Gastroesophageal sphincter (tissue), 4 donors: Measurements from ENCODE around the gene KLHL17. TPM values are rescaled to one million over a fixed set of nuclear protein-coding genes. Genes with fewer than 3 reads are reported as not detected.
"Not testable (repeated sequence)": the region's sequence is repeated elsewhere in the genome, so short reads cannot be mapped to it uniquely, and the experiment has no call there.

Source experiments
- ATAC-seq: fragments of 150-250 bp; one replicate; pipeline ENCODE4 v1.9.1; 2016; ENCODE audit warnings: mild to moderate bottlenecking, moderate library complexity
- H3K27ac ChIP-seq, 4 donors: fragments of 200-600 bp; sonication (generic) in 3 of 4; 1 replicate in 3 of 4; 2 replicates in 1 of 4; pipeline ENCODE4 v1.5.1; 2016 to 2019
- H3K27me3 ChIP-seq: fragments of 200-600 bp; sonication (generic); one replicate; pipeline ENCODE4 v1.5.1; 2019
- H3K36me3 ChIP-seq, 2 donors: fragments of 200-600 bp; sonication (generic); one replicate each; pipeline ENCODE4 v1.5.1; 2019; ENCODE audit warnings: control low read depth in 1 of 2
- H3K4me1 ChIP-seq, 3 donors: fragments of 200-600 bp; sonication (generic); 1 replicate in 2 of 3; 2 replicates in 1 of 3; pipeline ENCODE4 v1.5.1; 2016 to 2019; ENCODE audit warnings: control low read depth in 2 of 3
- H3K4me3 ChIP-seq, 2 donors: fragments of 200-600 bp; sonication (generic); one replicate each; pipeline ENCODE4 v1.5.1; 2019; ENCODE audit warnings: mild to moderate bottlenecking in 1 of 2, moderate library complexity in 1 of 2
- H3K9me3 ChIP-seq, 3 donors: fragments of 200-600 bp; sonication (generic); one replicate each; pipeline ENCODE4 v1.5.1; 2017 to 2019; ENCODE audit warnings: control low read depth in 2 of 3
- EP300 ChIP-seq: sonication (generic); formaldehyde crosslinking; IDR thresholded peaks from one replicate; pipeline ENCODE4 v1.6.1; 2017; ENCODE audit warnings: antibody characterized with exemption, mild to moderate bottlenecking
- POLR2A ChIP-seq, 2 donors: fragments of 450-650 bp; IDR thresholded peaks; one replicate each; pipeline ENCODE4 v1.6.1; 2017; ENCODE audit warnings: antibody characterized with exemption in 2 of 2, mild to moderate bottlenecking in 2 of 2, moderate library complexity in 1 of 2
- POLR2AphosphoS5 ChIP-seq: sonication (generic); formaldehyde crosslinking; IDR thresholded peaks from one replicate; pipeline ENCODE4 v1.6.1; 2017; ENCODE audit warnings: antibody characterized with exemption
- WGBS, 2 donors: methylation state at CpG; one replicate each; pipeline ENCODE4 v1.1.5; 2018; ENCODE audit warnings: low coverage in 1 of 2; 5-methylcytosine and 5-hydroxymethylcytosine counted together
- total RNA-seq, 4 donors: library from RNA; depleted of rRNA; stranded (reverse); fragments of >200 nt; gene quantifications; one replicate each; pipeline ENCODE4 v1.1.0, GENCODE V29; 2016
- TF ChIP-seq, protein P1 (sequence below), 4 experiments: fragments of 200-600 bp in 2 of 4; fragments of 450-650 bp in 2 of 4; sonication (generic) in 1 of 4; IDR thresholded peaks; one replicate each; pipeline ENCODE4 v1.5.1; 2017 to 2019; ENCODE audit warnings: antibody characterized with exemption in 4 of 4, mild to moderate bottlenecking in 2 of 4, moderate library complexity in 2 of 4

KLHL17 gene
- total RNA-seq, 4 donors from 2014 or later = 3.6 to 12.0 (median 10.1) TPM

DNA sequence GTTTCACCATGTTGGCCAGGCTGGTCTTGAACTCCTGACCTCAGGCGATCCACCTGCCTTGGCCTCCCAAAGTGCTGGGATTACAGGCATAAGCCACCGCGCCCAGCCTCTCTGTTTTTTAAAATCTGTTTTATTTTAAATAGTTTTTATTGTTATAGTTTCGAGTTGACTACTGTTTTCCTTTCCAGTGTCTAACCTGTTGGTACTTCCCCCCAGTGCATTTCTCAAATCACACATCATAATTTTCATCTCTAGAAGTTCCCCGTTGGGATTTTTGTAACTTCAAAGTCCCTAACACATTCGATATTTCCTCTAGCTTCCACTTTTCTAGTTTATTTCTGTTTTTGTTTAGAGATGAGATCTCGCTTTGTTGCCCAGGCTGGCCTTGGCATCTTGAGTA, 32.0 kb downstream of the KLHL17 start:
- H3K9me3 ChIP-seq = peaks cover 0 to 17% (median 0%) of the 10 kb centered on the region in 3 donors
- H3K4me3 ChIP-seq = no peak overlapping the region
- TF ChIP-seq POLR2A (IDR thresholded peaks at IDR 0.05) (no peak), POLR2AphosphoS5 (no peak), EP300 (no peak)
- TF ChIP-seq, protein P1, sequence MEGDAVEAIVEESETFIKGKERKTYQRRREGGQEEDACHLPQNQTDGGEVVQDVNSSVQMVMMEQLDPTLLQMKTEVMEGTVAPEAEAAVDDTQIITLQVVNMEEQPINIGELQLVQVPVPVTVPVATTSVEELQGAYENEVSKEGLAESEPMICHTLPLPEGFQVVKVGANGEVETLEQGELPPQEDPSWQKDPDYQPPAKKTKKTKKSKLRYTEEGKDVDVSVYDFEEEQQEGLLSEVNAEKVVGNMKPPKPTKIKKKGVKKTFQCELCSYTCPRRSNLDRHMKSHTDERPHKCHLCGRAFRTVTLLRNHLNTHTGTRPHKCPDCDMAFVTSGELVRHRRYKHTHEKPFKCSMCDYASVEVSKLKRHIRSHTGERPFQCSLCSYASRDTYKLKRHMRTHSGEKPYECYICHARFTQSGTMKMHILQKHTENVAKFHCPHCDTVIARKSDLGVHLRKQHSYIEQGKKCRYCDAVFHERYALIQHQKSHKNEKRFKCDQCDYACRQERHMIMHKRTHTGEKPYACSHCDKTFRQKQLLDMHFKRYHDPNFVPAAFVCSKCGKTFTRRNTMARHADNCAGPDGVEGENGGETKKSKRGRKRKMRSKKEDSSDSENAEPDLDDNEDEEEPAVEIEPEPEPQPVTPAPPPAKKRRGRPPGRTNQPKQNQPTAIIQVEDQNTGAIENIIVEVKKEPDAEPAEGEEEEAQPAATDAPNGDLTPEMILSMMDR (IDR thresholded peaks at IDR 0.05) = no peak
- H3K36me3 ChIP-seq = no peaks in the 10 kb centered on the region
- ATAC-seq = no peak
- peaks cover 0 to 2% (median 0%) of the 10 kb centered on the region in 3 donors for H3K4me1 ChIP-seq
- 92 to 100% methylated on average over 1 to 7 of the region's 7 CpGs for WGBS, 2 donors
- H3K27ac ChIP-seq = no peak overlapping the region
- H3K27me3 ChIP-seq = peaks cover 14% of the 10 kb centered on the region

DNA sequence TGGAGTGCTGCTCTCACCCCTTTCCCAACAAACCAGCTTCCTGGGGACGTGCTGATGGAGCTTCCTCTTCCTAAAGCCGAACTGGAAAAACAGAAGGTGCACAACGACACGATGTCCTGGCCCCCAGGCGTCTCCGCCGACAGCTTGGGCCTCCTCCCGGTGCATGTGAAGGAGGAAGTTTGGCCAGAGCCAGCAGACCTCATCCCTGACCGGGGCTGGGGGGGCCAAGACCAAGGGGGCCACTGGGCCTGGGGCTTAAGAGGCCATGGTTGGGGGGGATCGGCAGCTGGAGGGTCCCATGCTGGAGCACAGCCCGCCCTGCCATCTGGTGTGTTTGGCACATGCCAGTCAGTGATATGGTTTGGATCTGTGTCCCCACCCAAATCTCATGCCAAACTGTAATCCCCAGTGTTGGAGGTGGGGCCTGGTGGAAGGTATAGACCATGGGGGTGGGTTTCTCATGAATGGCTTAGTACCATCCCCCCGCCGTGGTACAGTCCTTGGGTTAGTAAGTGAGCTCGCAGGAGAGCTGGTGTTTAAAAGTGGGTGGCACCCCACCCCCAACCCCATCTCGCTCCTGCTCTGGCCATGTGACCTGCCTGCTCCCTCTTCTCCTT, 33.1 kb downstream of the KLHL17 start:
- H3K36me3 ChIP-seq = no peaks in the 10 kb centered on the region
- peaks cover 0 to 13% (median 5%) of the 10 kb centered on the region in 3 donors for H3K4me1 ChIP-seq
- H3K27me3 ChIP-seq = peaks cover 26% of the 10 kb centered on the region
- WGBS, 2 donors = 71% methylated on average over 6 of the region's 15 CpGs; no CpG with 5 or more reads in 1 of the 2 donors
- TF ChIP-seq EP300 (no peak), POLR2AphosphoS5 (no peak), POLR2A (IDR thresholded peaks at IDR 0.05) (no peak)
- TF ChIP-seq, protein P1 (IDR thresholded peaks at IDR 0.05) = no peak
- H3K27ac ChIP-seq = no peak overlapping the region
- H3K4me3 ChIP-seq = no peak overlapping the region
- ATAC-seq = no peak
- H3K9me3 ChIP-seq = peaks cover 0 to 17% (median 0%) of the 10 kb centered on the region in 3 donors

DNA sequence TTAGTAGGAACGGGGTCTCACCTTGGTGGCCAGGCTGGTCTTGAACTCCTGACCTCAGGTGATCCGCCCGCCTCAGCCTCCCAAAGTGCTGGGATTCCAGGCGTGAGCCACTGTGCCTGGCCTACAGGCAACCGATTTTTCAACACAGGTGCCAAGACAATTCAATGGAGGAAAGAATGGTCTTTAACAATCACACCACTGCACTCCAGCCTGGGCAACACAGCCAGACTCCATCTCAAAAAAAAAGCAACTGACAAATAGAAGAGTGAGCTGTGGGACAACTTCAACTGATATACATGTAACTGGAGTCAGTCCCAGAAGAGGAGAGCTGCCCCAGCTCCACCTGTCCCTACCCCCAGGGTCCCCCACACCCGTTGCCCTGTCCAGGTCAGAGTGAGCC, 34.2 kb downstream of the KLHL17 start:
- not testable (repeated sequence) for H3K27ac ChIP-seq, ATAC-seq, H3K36me3 ChIP-seq, H3K4me3 ChIP-seq
- Histone ChIP-seq H3K9me3 (peaks cover 0 to 17% (median 0%) of the 10 kb centered on the region in 3 donors), H3K4me1 (peaks cover 0 to 23% (median 8%) of the 10 kb centered on the region in 3 donors), H3K27me3 (peaks cover 35% of the 10 kb centered on the region)
- 60 to 93% methylated on average over 1 to 2 of the region's 6 CpGs for WGBS, 2 donors

DNA sequence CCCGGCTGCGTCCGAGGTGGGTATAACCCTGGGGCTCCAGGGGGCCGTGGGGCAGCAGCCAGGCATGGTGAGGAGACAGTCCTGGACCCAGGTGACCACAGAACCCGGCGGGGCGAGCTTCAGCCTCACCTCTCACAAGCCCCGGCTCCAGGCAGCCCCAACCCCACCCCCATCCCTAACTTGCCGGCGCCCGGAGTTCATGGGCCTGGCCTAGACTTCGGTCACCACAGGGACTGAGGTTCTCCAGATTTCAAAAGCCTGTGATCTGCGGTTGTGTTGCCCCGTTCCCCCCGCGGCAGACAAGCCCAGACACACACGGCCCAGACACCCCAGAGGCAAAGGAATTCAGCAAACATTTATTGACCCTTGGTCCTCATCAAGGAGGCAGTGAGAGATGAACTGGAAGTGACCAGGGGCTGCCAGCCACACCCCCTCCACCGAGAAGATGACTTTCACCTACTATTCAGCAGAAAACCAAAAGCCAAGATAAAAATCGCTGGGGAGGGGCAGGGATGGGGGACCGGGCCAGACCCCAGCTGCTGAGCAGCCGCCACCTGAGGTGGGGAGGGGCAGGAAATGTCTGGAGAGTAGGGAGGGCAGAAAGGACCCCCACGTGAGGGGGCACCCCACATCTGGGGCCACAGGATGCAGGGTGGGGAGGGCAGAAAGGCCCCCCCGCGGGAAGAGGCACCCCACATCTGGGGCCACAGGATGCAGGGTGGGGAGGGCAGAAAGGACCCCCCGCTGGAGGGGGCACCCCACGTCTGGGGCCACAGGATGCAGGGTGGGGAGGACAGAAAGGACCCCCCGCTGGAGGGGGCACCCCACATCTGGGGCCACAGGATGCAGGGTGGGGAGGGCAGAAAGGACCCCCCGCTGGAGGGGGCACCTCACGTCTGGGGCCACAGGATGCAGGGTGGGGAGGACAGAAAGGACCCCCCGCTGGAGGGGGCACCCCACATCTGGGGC, 35.6 kb downstream of the KLHL17 start:
- peaks cover 0 to 17% (median 0%) of the 10 kb centered on the region in 3 donors for H3K9me3 ChIP-seq
- no peak overlapping the region for H3K27ac ChIP-seq
- ATAC-seq = no peak
- peaks cover 43% of the 10 kb centered on the region for H3K27me3 ChIP-seq
- TF ChIP-seq POLR2AphosphoS5 (no peak), POLR2A (IDR thresholded peaks at IDR 0.05) (no peak), EP300 (no peak)
- TF ChIP-seq, protein P1 (IDR thresholded peaks at IDR 0.05) = no peak
- 0 to 20% methylated on average over 1 of the region's 30 CpGs for WGBS, 2 donors
- H3K4me1 ChIP-seq = peaks cover 0 to 37% (median 8%) of the 10 kb centered on the region in 3 donors
- H3K36me3 ChIP-seq = no peaks in the 10 kb centered on the region
- no peak overlapping the region for H3K4me3 ChIP-seq

DNA sequence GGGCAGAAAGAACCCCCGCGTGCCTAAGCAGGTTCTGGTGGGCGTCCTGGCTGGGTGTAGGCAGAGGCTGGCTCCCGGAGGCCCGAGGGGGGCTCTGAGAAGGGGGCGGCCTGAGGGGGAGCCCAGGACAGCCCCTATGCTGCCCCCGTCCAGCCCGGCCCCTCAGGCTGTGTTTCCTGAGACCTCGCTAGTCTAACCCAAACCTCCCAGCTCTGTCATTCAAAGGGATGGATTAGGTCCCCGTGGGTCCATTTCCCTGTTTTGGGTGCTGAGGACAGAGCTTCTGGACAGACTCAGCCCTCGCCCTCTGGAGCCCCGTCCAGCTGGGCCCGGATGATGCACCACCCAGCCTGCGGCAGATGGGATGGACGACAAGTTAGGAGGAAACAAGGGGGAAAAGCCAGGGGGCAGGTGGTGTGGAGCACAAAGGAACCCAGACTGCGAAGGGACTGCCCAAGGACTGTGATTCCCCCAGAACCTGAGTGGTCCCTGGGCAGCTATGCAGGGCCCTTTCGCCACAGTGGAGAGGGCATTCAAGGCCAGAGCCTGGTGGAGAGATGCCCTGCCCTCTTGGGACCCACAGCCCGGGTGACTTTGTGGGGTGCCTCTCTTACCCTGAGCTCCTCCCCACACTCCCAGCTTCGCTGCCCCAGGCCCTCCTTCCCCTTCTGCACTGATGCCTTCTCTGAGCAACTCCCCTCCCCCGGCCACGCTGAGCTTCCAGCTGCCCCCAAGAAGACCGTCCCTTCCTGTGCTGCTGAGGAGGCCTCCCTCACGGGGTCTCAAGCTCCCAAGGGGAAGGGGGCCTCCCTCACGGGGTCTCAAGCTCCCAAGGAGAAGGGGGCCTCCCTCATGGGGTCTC, 36.7 kb downstream of the KLHL17 start:
- ATAC-seq = no peak
- 70 to 75% methylated on average over 2 to 12 of the region's 24 CpGs for WGBS, 2 donors
- Histone ChIP-seq H3K9me3 (peaks cover 0 to 7% (median 0%) of the 10 kb centered on the region in 3 donors), H3K27ac (peak overlapping the region in 1 of 4 donors; percentile 19), H3K4me1 (peaks cover 0 to 49% (median 11%) of the 10 kb centered on the region in 3 donors), H3K27me3 (peaks cover 41% of the 10 kb centered on the region), H3K4me3 (no peak overlapping the region), H3K36me3 (no peaks in the 10 kb centered on the region)
- TF ChIP-seq EP300 = no peak
- TF ChIP-seq POLR2AphosphoS5 = no peak
- no peak for TF ChIP-seq POLR2A (IDR thresholded peaks at IDR 0.05)
- TF ChIP-seq, protein P1 (IDR thresholded peaks at IDR 0.05) = no peak
